T follicular helper cell (primary cell): ENCODE measurements around the gene NDST1.

Experiments used
- DNase-seq: peaks from one replicate; pipeline ENCODE4 v3.0.0-alpha.2; 2020; ENCODE audit warnings: low read depth

The NDST1 gene

DNA sequence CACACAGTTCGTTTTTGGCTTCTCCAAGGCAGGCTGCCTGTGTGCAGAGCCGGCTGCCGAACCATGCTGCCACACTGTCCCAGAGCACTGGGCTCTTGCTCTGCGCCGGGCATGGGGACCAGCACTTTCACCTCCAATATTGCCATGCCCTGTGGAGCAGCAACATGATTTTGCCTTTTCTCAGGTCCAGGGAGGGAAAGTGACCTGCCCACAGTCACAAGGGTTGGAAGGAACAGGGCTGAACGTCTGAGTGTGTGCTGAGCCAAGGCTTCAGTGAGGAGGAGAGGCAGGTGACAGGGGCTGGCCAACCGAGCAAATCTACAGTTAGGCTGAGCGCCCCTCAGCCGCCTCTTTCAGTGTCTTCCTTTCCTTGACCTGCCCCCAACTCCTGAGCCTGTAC is 98.5 kb downstream of the NDST1 start:
- DNase-seq, result no peak

DNA sequence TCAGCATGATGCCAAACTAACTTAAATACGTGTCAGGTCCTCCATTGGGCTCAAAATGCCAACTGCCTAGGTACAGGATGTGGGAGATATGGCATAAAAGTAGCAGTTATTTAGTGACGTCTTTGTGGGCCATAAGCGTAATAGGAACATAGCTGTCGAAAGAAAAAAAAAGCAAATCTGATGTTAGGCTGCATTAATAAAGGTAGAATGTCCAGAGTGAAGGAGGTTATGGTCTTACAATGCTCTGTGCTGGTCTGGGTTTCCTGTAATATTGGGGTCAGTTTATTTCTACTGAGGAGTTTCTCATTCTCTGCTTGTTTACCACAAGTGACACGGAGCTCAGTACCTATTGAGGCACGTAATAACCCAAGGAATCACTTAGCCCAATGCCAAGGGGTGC is 99.2 kb downstream of the NDST1 start:
- no peak for DNase-seq
